Upper lobe of left lung (tissue), 6 donors: Measurements from ENCODE around the gene LRP1-AS. TPM values are rescaled to one million over a fixed set of nuclear protein-coding genes. Genes with fewer than 3 reads are reported as not detected.

Experiments
- ATAC-seq, 2 donors: fragments of 200-7000 bp; cut with Tn5 transposase; one replicate each; pipeline ENCODE4 v1.9.1; 2022; ENCODE audit warnings: mild to moderate bottlenecking in 2 of 2, moderate library complexity in 2 of 2; ENCODE audit not compliant: low FRiP score in 2 of 2
- DNase-seq, 2 donors: peaks; one replicate each; pipeline ENCODE4 v3.0.0-alpha.2; 2019 to 2020
- H3K27ac ChIP-seq, 4 donors: fragments of 200-600 bp; sonication (generic); one replicate each; pipeline ENCODE4 v1.5.1; 2016 to 2019
- H3K27me3 ChIP-seq, 4 donors: fragments of 200-600 bp; sonication (generic); one replicate each; pipeline ENCODE4 v1.5.1; 2017 to 2019
- H3K36me3 ChIP-seq, 4 donors: fragments of 200-600 bp; sonication (generic); one replicate each; pipeline ENCODE4 v1.5.1; 2016 to 2019
- H3K4me1 ChIP-seq, 4 donors: fragments of 200-600 bp; sonication (generic); one replicate each; pipeline ENCODE4 v1.5.1; 2018 to 2019
- H3K4me3 ChIP-seq, 4 donors: fragments of 200-600 bp; sonication (generic); one replicate each; pipeline ENCODE4 v1.5.1; 2017 to 2019; ENCODE audit warnings: mild to moderate bottlenecking in 2 of 4, moderate library complexity in 1 of 4
- H3K9me3 ChIP-seq, 4 donors: fragments of 200-600 bp; sonication (generic); one replicate each; pipeline ENCODE4 v1.5.1; 2018 to 2019
- EP300 ChIP-seq, 4 donors: sonication (generic); formaldehyde crosslinking; IDR thresholded peaks; one replicate each; pipeline ENCODE4 v1.5.1; 2017; ENCODE audit warnings: antibody characterized with exemption in 4 of 4, control low read depth in 2 of 4
- POLR2A ChIP-seq, 4 donors: fragments of 450-650 bp; IDR thresholded peaks; one replicate each; pipeline ENCODE4 v1.5.1; 2016 to 2017; ENCODE audit warnings: antibody characterized with exemption in 4 of 4, mild to moderate bottlenecking in 2 of 4
- POLR2AphosphoS5 ChIP-seq, 2 donors: sonication (generic); formaldehyde crosslinking; IDR thresholded peaks; one replicate each; pipeline ENCODE4 v1.5.1; 2017; ENCODE audit warnings: antibody characterized with exemption in 2 of 2
- WGBS, 2 donors: methylation state at CpG; one replicate each; pipeline ENCODE4 v1.1.5; 2017 to 2018; 5-methylcytosine and 5-hydroxymethylcytosine counted together
- total RNA-seq, 6 donors: library from RNA; depleted of rRNA in 4 of 6; stranded (reverse); fragments of >200 nt in 4 of 6; gene quantifications; one replicate each; pipeline versions ENCODE4 v1.1.0 to v1.2.1, GENCODE V29; 2016 to 2021
- TF ChIP-seq, protein P1 (sequence below), 6 experiments: fragments of 450-650 bp in 4 of 6; fragments of 200-600 bp in 2 of 6; sonication (generic) in 2 of 6; IDR thresholded peaks; one replicate each; pipeline ENCODE4 v1.5.1; 2016 to 2019; ENCODE audit warnings: antibody characterized with exemption in 6 of 6
- donor health status: DM: no; HTN: no; CAD: no; lungs with moderate emphysema.
- donor health status: DM: no; HTN: yes; CAD: no; lungs with severe emphysema.

The LRP1-AS gene
- total RNA-seq, 6 donors from 2014 or later, result not detected

DNA sequence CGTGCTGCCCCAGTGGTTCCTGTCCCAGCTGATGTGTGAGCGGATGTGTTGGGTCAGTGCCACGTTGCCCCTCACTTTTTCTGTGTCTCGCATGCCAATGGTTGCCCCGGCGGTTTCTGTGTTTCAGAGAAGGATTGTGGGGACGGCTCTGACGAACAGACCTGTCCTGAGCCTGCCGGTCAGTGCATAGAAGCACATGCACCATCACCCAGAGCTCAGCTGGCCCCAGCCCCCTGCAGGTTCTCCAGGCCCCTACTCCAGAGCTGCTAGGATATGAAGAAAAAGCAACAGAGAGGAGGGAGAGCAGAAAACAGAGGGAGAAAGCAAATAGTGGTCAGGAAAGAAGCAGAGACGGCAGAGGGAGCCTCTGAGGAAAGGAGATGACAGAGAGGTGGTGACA lies 20.6 kb upstream of the LRP1-AS start:
- ATAC-seq (no peak), DNase-seq (no peak)
- H3K4me1 ChIP-seq, result no peaks in the 10 kb centered on the region
- no peaks in the 10 kb centered on the region for H3K27me3 ChIP-seq
- WGBS, 2 donors, result 80 to 93% methylated on average over 10 of the region's 10 CpGs
- H3K9me3 ChIP-seq, result no peaks in the 10 kb centered on the region
- H3K27ac ChIP-seq, result no peak overlapping the region
- peaks cover 4 to 74% (median 38%) of the 10 kb centered on the region in 4 donors for H3K36me3 ChIP-seq
- TF ChIP-seq POLR2A (IDR thresholded peaks at IDR 0.05), result no peak
- no peak for TF ChIP-seq POLR2AphosphoS5 (IDR thresholded peaks at IDR 0.05)
- no peak for TF ChIP-seq EP300 (IDR thresholded peaks at IDR 0.05)
- TF ChIP-seq, protein P1, sequence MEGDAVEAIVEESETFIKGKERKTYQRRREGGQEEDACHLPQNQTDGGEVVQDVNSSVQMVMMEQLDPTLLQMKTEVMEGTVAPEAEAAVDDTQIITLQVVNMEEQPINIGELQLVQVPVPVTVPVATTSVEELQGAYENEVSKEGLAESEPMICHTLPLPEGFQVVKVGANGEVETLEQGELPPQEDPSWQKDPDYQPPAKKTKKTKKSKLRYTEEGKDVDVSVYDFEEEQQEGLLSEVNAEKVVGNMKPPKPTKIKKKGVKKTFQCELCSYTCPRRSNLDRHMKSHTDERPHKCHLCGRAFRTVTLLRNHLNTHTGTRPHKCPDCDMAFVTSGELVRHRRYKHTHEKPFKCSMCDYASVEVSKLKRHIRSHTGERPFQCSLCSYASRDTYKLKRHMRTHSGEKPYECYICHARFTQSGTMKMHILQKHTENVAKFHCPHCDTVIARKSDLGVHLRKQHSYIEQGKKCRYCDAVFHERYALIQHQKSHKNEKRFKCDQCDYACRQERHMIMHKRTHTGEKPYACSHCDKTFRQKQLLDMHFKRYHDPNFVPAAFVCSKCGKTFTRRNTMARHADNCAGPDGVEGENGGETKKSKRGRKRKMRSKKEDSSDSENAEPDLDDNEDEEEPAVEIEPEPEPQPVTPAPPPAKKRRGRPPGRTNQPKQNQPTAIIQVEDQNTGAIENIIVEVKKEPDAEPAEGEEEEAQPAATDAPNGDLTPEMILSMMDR (IDR thresholded peaks at IDR 0.05), result no peak
- H3K4me3 ChIP-seq, result no peak overlapping the region

DNA sequence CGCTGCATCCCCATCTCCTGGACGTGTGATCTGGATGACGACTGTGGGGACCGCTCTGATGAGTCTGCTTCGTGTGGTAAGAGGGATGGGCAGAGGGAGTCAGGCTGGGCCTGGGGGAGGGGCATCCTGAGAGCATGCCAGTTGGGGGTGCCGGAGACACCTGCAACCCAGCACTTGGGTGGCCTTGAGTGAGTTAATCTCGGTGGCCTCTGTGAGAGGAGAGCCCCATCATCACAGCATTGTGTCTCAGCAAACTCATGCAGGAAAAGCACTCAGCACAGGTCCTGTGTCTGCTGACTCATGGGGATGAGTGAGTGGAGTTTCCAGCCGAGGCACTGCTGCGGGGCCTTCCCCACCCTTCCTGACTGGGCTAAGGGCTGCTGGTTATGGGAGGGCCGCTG lies 19.6 kb upstream of the LRP1-AS start:
- WGBS, 2 donors, result 74 to 77% methylated on average over 10 of the region's 10 CpGs
- H3K4me1 ChIP-seq, result no peaks in the 10 kb centered on the region
- DNase-seq (no peak), ATAC-seq (no peak)
- H3K4me3 ChIP-seq, result no peak overlapping the region
- H3K27ac ChIP-seq, result no peak overlapping the region
- H3K9me3 ChIP-seq, result no peaks in the 10 kb centered on the region
- peaks cover 8 to 82% (median 39%) of the 10 kb centered on the region in 4 donors for H3K36me3 ChIP-seq
- no peaks in the 10 kb centered on the region for H3K27me3 ChIP-seq
- TF ChIP-seq, protein P1 (IDR thresholded peaks at IDR 0.05), result no peak
- TF ChIP-seq POLR2AphosphoS5 (IDR thresholded peaks at IDR 0.05) (no peak), EP300 (IDR thresholded peaks at IDR 0.05) (no peak), POLR2A (IDR thresholded peaks at IDR 0.05) (no peak)

DNA sequence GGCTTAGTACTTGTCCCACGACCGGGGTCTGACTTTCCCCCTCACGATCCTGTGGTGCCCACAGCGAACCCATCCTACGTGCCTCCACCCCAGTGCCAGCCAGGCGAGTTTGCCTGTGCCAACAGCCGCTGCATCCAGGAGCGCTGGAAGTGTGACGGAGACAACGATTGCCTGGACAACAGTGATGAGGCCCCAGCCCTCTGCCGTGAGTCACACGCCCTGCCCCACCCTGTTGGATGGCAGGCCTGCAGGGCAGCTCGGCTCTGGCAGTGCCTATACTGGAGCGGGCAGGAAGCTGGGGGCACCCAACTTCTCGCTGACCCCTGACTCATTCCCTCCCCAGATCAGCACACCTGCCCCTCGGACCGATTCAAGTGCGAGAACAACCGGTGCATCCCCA lies 18.3 kb upstream of the LRP1-AS start:
- no peaks in the 10 kb centered on the region for H3K27me3 ChIP-seq
- WGBS, 2 donors, result 91 to 92% methylated on average over 13 to 19 of the region's 19 CpGs
- DNase-seq (no peak), ATAC-seq (no peak)
- TF ChIP-seq, protein P1 (IDR thresholded peaks at IDR 0.05), result no peak
- no peak for TF ChIP-seq POLR2A (IDR thresholded peaks at IDR 0.05)
- TF ChIP-seq EP300 (IDR thresholded peaks at IDR 0.05), result no peak
- TF ChIP-seq POLR2AphosphoS5 (IDR thresholded peaks at IDR 0.05), result no peak
- H3K4me1 ChIP-seq, result no peaks in the 10 kb centered on the region
- H3K36me3 ChIP-seq, result peaks cover 10 to 88% (median 45%) of the 10 kb centered on the region in 4 donors
- H3K27ac ChIP-seq, result no peak overlapping the region
- H3K4me3 ChIP-seq, result no peak overlapping the region
- no peaks in the 10 kb centered on the region for H3K9me3 ChIP-seq

DNA sequence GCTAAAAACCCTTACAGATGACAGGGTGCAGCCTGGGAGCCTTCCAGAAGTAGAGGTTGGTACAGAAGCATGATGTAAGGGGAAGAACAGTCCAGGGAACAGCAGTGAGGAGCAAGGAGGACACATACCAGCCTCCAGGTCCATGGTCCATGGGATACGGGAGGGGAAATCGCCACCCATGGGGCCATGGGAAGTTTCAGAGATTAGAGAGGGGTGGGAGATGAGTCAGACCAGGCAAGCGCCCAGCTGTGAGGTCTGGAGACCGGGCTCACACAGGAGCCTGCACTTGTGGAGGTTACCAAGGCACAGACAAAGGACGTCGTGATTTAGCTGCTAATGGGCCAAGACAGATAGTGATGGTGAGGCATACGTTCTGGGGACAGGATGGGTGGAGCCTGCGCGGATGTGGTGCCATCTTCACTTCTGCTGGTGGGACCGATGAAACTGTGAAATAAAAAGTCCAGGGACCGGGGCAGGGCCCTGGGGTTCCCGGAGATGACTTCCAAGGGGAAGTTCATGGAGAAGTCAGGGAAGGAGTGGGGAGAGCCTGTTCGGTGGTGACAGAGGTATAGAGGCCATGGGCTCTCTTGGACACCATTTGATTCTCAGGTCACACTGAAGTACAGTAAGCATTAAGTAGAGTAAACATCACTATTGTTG lies 17.7 kb upstream of the LRP1-AS start:
- Histone ChIP-seq H3K36me3 (peaks cover 7 to 90% (median 47%) of the 10 kb centered on the region in 4 donors), H3K4me3 (no peak overlapping the region), H3K27ac (no peak overlapping the region), H3K4me1 (no peaks in the 10 kb centered on the region), H3K9me3 (no peaks in the 10 kb centered on the region), H3K27me3 (no peaks in the 10 kb centered on the region)
- DNase-seq (no peak), ATAC-seq (no peak)
- 80 to 83% methylated on average over 13 of the region's 13 CpGs for WGBS, 2 donors
- TF ChIP-seq, protein P1 (IDR thresholded peaks at IDR 0.05), result no peak
- no peak for TF ChIP-seq POLR2A (IDR thresholded peaks at IDR 0.05)
- TF ChIP-seq POLR2AphosphoS5 (IDR thresholded peaks at IDR 0.05), result no peak
- TF ChIP-seq EP300 (IDR thresholded peaks at IDR 0.05), result no peak

DNA sequence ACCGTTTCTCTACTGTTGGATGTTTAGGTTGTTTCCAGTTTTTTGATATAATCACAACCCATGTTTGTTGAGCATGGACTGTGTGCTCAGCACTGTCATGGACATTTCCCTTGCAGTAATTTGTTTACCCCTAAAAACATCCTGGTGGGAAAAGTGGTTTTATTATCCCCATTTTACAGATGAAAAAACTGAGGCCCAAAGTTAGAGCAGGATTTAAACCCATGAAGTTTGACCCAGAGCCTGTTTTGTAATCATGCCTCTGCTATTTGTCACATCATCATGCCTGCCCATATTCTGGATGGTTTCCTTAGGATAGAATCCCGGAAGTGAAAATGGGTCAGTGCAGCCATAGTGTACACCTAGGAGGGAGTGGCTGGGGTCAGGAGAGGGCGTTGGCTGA lies 17.0 kb upstream of the LRP1-AS start:
- TF ChIP-seq EP300 (IDR thresholded peaks at IDR 0.05), result no peak
- TF ChIP-seq, protein P1 (IDR thresholded peaks at IDR 0.05), result no peak
- Histone ChIP-seq H3K27ac (no peak overlapping the region), H3K9me3 (no peaks in the 10 kb centered on the region), H3K27me3 (no peaks in the 10 kb centered on the region), H3K36me3 (peaks cover 10 to 90% (median 46%) of the 10 kb centered on the region in 4 donors), H3K4me1 (no peaks in the 10 kb centered on the region), H3K4me3 (no peak overlapping the region)
- ATAC-seq, result no peak
- WGBS, 2 donors, result 82 to 89% methylated on average over 3 of the region's 3 CpGs
- no peak for DNase-seq
